Measurements from ENCODE around the gene COPS3.

The COPS3 gene

GRCh38 chr17:17280613-17281549 is at the start of gene COPS3:
Gene COPS3 (minus strand): TSS chr17:17281246. CDS start chr17:17281186, 60 bp downstream.
- DNase-seq: peak; percentile 99

- DNase-seq: no peak
Measured at GRCh38 chr17:17328251-17328650, 47.2 kb upstream of the COPS3 start.

- DNase-seq: no peak
Measured at GRCh38 chr17:17326275-17326875, 45.3 kb upstream of the COPS3 start.

GRCh38 chr17:17325816-17326215 is 44.8 kb upstream of the COPS3 start:
- no peak for DNase-seq

GRCh38 chr17:17325228-17325627 is 44.2 kb upstream of the COPS3 start:
- no peak for DNase-seq

GRCh38 chr17:17324616-17325015 is 43.6 kb upstream of the COPS3 start:
- DNase-seq: no peak

- DNase-seq: no peak
Measured at GRCh38 chr17:17322516-17323510, 41.8 kb upstream of the COPS3 start.

GRCh38 chr17:17321356-17322025 is 40.4 kb upstream of the COPS3 start:
- DNase-seq: no peak

- DNase-seq: no peak
Measured at GRCh38 chr17:17320911-17321220, 39.8 kb upstream of the COPS3 start.

GRCh38 chr17:17320188-17320910 is 39.3 kb upstream of the COPS3 start:
- DNase-seq: no peak

GRCh38 chr17:17315142-17315821 is 34.2 kb upstream of the COPS3 start:
- no peak for DNase-seq

GRCh38 chr17:17314501-17315071 is 33.5 kb upstream of the COPS3 start:
- DNase-seq: no peak

- peak; percentile 76 for DNase-seq
Measured at GRCh38 chr17:17313350-17313991, 32.4 kb upstream of the COPS3 start.

- DNase-seq: no peak
Measured at GRCh38 chr17:17309356-17309755, 28.3 kb upstream of the COPS3 start.

- DNase-seq: peak; percentile 96
Measured at GRCh38 chr17:17305281-17305801, 24.3 kb upstream of the COPS3 start.

- DNase-seq: peak; percentile 98
Measured at GRCh38 chr17:17304521-17304985, 23.5 kb upstream of the COPS3 start.

- no peak for DNase-seq
Measured at GRCh38 chr17:17303847-17304490, 22.9 kb upstream of the COPS3 start.

GRCh38 chr17:17303010-17303846 is 22.2 kb upstream of the COPS3 start, which contains the start of gene NT5M:
Gene NT5M (plus strand): TSS chr17:17303373. CDS start chr17:17303551, 178 bp downstream.
- DNase-seq: peak; percentile 93
